AG04449 (cell line): ENCODE measurements around the gene ZDHHC17.

Experiments
- CTCF ChIA-PET: fragments of 350-600 bp; formaldehyde crosslinking; extraction: SDS; loops from one replicate; lab custom pipeline; 2021; ENCODE audit warnings: antibody characterized with exemption; lab: Yijun Ruan, JAX
- POLR2A ChIA-PET: fragments of 400-600, 350-600 bp; formaldehyde crosslinking; extraction: SDS; loops from one replicate; lab custom pipeline; 2020; ENCODE audit warnings: antibody characterized with exemption, inconsistent platforms; lab: Yijun Ruan, JAX
- DNase-seq: peaks from one replicate; pipeline ENCODE4 v3.0.0-alpha.2; 2010; ENCODE audit warnings: low read depth, low spot score
- H3K4me3 ChIP-seq: 2 replicates; pipeline ENCODE4 v1.5.1; 2011; ENCODE audit warnings: low read depth, mild to moderate bottlenecking, control low read depth, low read length
- TF ChIP-seq, protein P1 (sequence below): IDR thresholded peaks from one replicate; pipeline ENCODE4 v1.5.1; 2011; ENCODE audit warnings: mild to moderate bottlenecking, moderate library complexity, low read length, control low read depth, inconsistent platforms; ENCODE audit not compliant: insufficient read depth; ENCODE audit errors: missing control alignments

ZDHHC17 gene

GRCh38 chr12:76785407-76785806 is 21.5 kb downstream of the ZDHHC17 start:
- H3K4me3 ChIP-seq: no peak overlapping the region
- ChIA-PET CTCF (interaction anchor here (1.4 to 1.7 kb wide), 3 partner anchors 8 to 225 kb away, joined by 4 to 5 read pairs (median 4); no protein-coding TSS in a partner anchor), POLR2A (interaction anchor here (0.7 kb wide), 1 partner anchor 761 kb away, joined by 3 read pairs; no protein-coding TSS in a partner anchor)
- TF ChIP-seq, protein P1, sequence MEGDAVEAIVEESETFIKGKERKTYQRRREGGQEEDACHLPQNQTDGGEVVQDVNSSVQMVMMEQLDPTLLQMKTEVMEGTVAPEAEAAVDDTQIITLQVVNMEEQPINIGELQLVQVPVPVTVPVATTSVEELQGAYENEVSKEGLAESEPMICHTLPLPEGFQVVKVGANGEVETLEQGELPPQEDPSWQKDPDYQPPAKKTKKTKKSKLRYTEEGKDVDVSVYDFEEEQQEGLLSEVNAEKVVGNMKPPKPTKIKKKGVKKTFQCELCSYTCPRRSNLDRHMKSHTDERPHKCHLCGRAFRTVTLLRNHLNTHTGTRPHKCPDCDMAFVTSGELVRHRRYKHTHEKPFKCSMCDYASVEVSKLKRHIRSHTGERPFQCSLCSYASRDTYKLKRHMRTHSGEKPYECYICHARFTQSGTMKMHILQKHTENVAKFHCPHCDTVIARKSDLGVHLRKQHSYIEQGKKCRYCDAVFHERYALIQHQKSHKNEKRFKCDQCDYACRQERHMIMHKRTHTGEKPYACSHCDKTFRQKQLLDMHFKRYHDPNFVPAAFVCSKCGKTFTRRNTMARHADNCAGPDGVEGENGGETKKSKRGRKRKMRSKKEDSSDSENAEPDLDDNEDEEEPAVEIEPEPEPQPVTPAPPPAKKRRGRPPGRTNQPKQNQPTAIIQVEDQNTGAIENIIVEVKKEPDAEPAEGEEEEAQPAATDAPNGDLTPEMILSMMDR: no peak
- DNase-seq: no peak

DNA sequence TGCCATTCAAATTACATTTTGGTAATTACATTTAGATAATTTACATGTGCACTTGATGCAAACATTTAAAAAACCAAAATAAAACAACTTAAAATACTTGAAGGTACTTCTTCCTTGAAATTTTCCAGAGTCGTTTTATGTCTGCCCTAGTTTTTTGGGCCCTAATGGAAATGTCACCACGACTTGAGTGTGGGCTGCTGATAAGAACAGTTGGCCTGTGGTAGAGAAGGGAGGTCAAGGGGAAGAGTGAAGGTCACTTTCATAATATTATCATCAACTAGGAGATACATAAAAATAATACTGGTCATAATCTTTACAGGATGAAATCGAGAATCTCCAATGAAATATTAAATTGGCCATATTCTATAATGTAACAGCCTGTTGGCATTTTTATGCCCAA is 23.1 kb downstream of the ZDHHC17 start:
- POLR2A ChIA-PET: no interaction called here
- DNase-seq: no peak

GRCh38 chr12:76787689-76788088 is 23.8 kb downstream of the ZDHHC17 start:
- CTCF ChIA-PET: interaction anchor here (0.7 to 1.3 kb wide), 3 partner anchors 20 to 171 kb away, joined by 3 to 11 read pairs (median 3); no protein-coding TSS in a partner anchor
- TF ChIP-seq, protein P1: no peak
- POLR2A ChIA-PET: no interaction called here
- H3K4me3 ChIP-seq: no peak overlapping the region
- DNase-seq: no peak

More for the DNA sequence above, 23.1 kb downstream of the ZDHHC17 start:
- CTCF ChIA-PET: interaction anchor here (0.7 to 1.3 kb wide), 4 partner anchors 19 to 224 kb away, joined by 3 to 11 read pairs (median 3); no protein-coding TSS in a partner anchor
- no peak overlapping the region for H3K4me3 ChIP-seq
- TF ChIP-seq, protein P1: no peak

DNA sequence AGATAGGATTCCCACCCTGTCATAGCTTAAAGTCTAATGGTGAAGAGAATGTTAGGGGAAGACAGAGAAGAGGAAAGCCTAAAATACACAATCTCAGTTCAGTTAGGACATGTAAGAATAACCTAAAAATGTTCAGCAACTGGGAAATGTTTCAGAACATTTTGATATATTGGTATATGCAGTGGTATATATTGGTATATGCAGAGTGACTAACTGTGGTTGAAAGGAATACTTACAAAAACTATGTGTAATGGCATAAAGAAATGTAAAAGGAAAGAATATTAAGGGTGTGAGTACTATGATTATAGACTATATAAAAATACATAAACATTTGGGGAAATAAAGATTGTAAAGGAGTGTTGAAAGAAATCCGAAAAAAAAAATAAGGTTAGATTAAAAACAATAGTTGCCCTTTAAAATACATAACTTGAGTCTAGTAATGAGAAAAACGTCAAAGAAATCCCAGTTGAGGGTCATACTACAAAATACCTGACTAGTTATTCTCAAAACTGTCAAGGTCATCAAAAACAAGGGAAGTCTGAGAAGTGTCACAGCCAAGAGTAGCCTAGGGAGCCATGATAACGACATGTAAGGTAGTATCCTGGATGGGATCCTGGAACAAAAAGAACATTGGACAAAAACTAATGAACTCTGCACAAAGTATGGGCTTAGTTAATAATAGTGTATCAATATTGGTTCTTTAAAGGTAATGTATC is 25.6 kb downstream of the ZDHHC17 start:
- CTCF ChIA-PET: interaction anchor here (0.6 to 7.9 kb wide), 28 partner anchors 7 to 239 kb away, joined by 3 to 195 read pairs (median 7); no protein-coding TSS in a partner anchor
- DNase-seq: no peak
- TF ChIP-seq, protein P1: no peak
- H3K4me3 ChIP-seq: no peak overlapping the region
- POLR2A ChIA-PET: no interaction called here

- ChIA-PET POLR2A (no interaction called here), CTCF (interaction anchor here (0.6 to 7.9 kb wide), 44 partner anchors 8 to 1273 kb away, joined by 3 to 195 read pairs (median 4); no protein-coding TSS in a partner anchor)
- DNase-seq: no peak
- H3K4me3 ChIP-seq: no peak overlapping the region
- TF ChIP-seq, protein P1: no peak
Measured at GRCh38 chr12:76790564-76791552, 26.9 kb downstream of the ZDHHC17 start.
